Raji (cell line): ENCODE measurements around the gene CFDP1.

ENCODE experiments used
- POLR2A ChIP-seq: IDR thresholded peaks from 2 replicates; pipeline ENCODE4 v1.6.1; 2011; ENCODE audit warnings: low read depth, low read length, control low read depth; ENCODE audit not compliant: insufficient read depth

Gene CFDP1

DNA sequence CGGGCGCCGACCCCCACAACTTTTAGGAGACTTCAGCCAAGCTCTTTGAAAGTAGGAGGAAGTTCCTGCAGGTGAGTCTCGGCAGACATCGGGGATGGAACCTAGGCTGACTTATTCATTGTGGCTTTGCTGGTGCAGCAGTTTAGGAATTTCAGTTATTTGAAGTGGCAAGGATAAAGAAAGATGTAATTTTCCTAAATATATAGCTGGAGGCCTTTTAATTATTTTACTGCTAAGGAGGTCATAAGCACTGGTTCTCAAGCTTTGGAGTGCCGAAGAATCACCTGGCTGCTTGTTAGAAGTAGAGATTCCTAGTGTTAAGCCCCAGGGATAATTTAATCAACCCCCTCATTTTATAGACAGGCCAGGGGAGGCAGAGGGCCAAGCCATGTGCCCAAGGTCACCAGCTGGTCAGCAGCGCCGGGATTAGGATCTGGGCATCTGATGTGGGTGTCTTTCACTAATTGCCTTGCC, 152.9 kb downstream of the CFDP1 start:
- TF ChIP-seq POLR2A, result no peak

DNA sequence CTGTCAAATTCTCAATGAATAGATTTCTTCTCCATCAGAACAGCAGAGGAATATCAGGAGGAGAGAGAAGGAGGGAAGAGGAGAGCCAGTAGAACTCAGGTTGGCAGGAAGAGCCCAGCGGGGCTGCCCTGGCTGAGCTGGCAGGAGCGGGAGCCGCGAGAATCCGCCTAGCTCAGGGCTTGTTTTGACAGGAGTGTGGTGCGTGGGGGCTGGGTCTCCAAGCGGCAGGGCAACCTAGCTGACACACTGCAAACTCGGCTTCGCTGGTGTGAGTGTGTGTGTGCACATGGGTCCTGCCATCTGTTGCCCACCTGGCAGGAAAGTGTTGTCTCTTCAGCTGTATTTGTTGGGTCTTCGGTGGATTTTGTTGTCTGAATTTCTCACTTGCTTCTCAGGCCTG, 154.0 kb downstream of the CFDP1 start:
- TF ChIP-seq POLR2A, result no peak

- no peak for TF ChIP-seq POLR2A
These were observed 160.0 kb downstream of the CFDP1 start for GRCh38 chr16:75273054-75273925.

GRCh38 chr16:75272097-75272551, 161.2 kb downstream of the CFDP1 start:
- TF ChIP-seq POLR2A, result no peak

GRCh38 chr16:75271441-75272096, 161.7 kb downstream of the CFDP1 start:
- no peak for TF ChIP-seq POLR2A

- TF ChIP-seq POLR2A, result no peak
These were observed 165.6 kb downstream of the CFDP1 start for GRCh38 chr16:75267631-75268264.

GRCh38 chr16:75266738-75267630, 166.3 kb downstream of the CFDP1 start:
- no peak for TF ChIP-seq POLR2A

- no peak for TF ChIP-seq POLR2A
These were observed 167.2 kb downstream of the CFDP1 start for GRCh38 chr16:75265911-75266701.

GRCh38 chr16:75264999-75265910, 168.0 kb downstream of the CFDP1 start:
- TF ChIP-seq POLR2A, result no peak

GRCh38 chr16:75264457-75264998, 168.8 kb downstream of the CFDP1 start:
- no peak for TF ChIP-seq POLR2A

GRCh38 chr16:75263963-75264445, 169.3 kb downstream of the CFDP1 start:
- no peak for TF ChIP-seq POLR2A

GRCh38 chr16:75263291-75263962, 169.9 kb downstream of the CFDP1 start:
- no peak for TF ChIP-seq POLR2A
